Urinary bladder (tissue), 4 donors: ENCODE results near the gene TMEM120B. TPM values are rescaled to one million over a fixed set of nuclear protein-coding genes. Genes with fewer than 3 reads are reported as not detected.
"Not testable (repeated sequence)": the region's sequence is repeated elsewhere in the genome, so short reads cannot be mapped to it uniquely, and the experiment has no call there.

Source experiments
- DNase-seq: peaks from one replicate; pipeline ENCODE4 v3.0.0-alpha.2; 2015; ENCODE audit errors: extremely low spot score
- H3K27ac ChIP-seq: one replicate; pipeline ENCODE4 v1.5.1; 2013; ENCODE audit warnings: low read depth, mild to moderate bottlenecking, moderate library complexity
- H3K36me3 ChIP-seq: one replicate; pipeline ENCODE4 v1.6.1; 2013; ENCODE audit warnings: mild to moderate bottlenecking, moderate library complexity; ENCODE audit not compliant: insufficient read depth
- H3K4me1 ChIP-seq: one replicate; pipeline ENCODE4 v1.6.1; 2013; ENCODE audit warnings: mild to moderate bottlenecking, moderate library complexity; ENCODE audit not compliant: insufficient read depth
- H3K4me3 ChIP-seq: one replicate; pipeline ENCODE4 v1.5.1; 2013; ENCODE audit warnings: low read depth, low read length
- WGBS: extraction: QIAGEN DNeasy Blood & Tissue Kit; methylation state at CpG from one replicate; pipeline ENCODE4 v1.1.7; 2013; 5-methylcytosine and 5-hydroxymethylcytosine counted together
- polyA plus RNA-seq: library from polyadenylated mRNA; stranded (reverse); fragments of 200-250 nt; gene quantifications from one replicate; pipeline ENCODE4 v1.2.3, GENCODE V29; 2013
- total RNA-seq: library from RNA; depleted of rRNA; stranded (reverse); fragments of >200 nt; gene quantifications from one replicate; pipeline ENCODE4 v1.2.3, GENCODE V29; 2014
- donor health status: healthy with polysubstance abuse.
- donor health status: healthy.

TMEM120B gene
- total and polyA plus RNA-seq, 2 donors, result 6.1 to 11.5 TPM

DNA sequence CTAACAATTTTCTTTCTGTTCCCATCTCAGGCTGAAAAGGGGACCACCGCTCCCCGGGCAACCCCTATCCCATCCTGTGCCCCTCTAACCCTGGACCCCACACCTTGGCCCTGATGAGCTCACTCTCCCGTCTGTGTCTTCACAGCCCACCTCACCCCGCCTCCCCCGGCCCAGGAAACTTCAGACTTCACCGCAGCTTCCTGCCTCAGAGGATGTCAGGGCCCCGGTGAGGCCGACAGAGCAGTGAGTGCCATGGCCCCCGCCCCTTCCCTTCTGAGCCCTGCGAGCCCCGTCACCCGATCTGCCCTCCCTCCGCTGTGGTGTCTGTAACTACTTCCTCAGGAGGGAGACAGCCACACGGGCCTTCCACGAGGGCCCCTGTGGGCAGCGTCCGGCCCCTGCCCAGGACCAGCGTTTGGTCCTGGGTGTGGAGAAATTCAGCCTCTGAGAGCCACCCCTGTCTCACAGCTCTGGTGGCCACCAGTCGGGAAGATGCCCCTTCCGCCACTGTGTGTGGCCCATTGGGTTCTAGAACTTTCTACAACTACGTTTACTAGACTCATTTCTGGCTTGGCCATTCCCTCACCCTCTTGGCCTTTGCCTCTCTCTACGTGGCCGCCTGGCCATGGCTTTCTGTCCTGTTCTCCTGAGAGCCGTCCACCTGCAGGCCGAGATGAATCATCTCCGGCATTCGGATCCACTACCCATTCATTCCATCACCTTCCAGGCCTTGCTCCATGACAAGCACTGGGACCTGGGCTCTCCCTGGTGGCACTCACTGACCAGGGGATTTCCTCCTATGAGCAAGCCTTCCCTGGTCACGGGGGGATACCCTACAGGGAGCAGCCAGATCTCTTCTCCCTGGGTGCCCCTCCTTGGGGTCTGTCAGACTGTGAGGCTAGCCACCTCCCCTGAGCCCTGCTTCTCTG lies 77.5 kb downstream of the TMEM120B start:
- Histone ChIP-seq H3K36me3 (no peaks in the 10 kb centered on the region), H3K4me1 (no peaks in the 10 kb centered on the region), H3K4me3 (no peak overlapping the region), H3K27ac (no peak overlapping the region)
- WGBS, result 64% methylated on average over 28 of the region's 28 CpGs
- DNase-seq, result no peak

DNA sequence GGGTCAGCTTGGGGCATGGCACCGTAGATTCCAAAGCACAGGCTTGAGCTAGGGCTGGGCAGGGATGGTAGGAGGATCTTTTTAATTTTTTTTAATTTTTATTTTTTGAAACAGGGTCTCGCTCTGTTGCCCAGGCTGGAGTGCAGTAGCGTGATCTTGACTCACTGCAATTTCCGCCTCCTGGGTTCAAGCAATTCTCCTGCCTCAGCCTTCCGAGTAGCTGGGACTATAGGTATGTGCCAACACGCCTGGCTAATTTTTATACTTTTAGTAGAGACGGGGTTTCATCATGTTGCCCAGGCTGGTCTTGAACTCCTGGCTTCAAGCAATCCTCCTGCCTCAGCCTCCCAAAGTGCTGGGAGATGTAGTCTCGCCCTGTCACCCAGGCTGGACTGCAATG lies 78.2 kb downstream of the TMEM120B start:
- H3K4me3 ChIP-seq, DNase-seq, H3K36me3 ChIP-seq, H3K27ac ChIP-seq, H3K4me1 ChIP-seq: not testable (repeated sequence)
- 94% methylated on average over 8 of the region's 8 CpGs for WGBS

DNA sequence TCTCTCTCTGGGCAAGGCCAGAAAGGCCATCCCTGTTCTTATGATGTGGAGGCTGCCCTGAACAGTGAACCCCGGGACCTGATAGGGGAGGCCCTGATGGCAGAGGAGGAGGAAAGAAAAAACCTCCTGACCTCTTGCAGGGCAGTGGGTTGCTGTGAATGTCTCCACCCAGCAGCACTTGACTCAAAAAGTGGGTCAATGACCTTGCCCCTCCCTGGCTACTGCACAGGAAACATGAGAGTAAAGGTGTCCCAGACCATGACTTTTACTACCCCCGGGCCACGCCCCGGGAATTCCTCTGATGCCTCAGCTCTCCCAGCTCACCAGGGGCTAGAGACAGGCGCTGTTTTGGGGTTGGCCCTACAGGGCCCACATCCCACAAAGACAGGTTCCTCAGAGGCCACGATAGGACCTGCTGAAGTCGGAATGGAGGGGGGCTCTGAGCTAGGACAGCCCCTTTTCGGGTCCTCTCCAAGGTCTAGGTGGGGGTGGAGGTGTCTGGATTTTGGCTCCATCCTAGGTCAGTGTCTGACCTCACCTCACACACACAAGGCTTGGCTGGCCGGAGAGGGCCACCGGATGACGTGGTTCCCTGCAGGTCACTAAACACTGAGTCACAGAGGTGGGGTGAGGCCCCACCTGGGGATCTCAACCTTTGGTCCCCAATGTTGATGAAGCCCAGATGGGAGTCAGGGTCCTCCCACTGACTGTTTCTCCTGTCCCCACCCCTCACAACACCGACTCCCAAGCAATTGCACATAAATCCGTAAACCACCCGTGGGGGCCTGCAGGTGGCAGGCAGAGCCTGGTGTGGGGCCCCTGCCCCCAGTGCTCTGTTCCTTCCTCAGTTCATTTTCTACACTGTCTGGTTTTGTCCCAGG lies 79.4 kb downstream of the TMEM120B start:
- no peak overlapping the region for H3K27ac ChIP-seq
- WGBS, result 83% methylated on average over 14 of the region's 14 CpGs
- H3K4me1 ChIP-seq, result no peaks in the 10 kb centered on the region
- no peak for DNase-seq
- H3K36me3 ChIP-seq, result no peaks in the 10 kb centered on the region
- H3K4me3 ChIP-seq, result peak overlapping the region; percentile 42

DNA sequence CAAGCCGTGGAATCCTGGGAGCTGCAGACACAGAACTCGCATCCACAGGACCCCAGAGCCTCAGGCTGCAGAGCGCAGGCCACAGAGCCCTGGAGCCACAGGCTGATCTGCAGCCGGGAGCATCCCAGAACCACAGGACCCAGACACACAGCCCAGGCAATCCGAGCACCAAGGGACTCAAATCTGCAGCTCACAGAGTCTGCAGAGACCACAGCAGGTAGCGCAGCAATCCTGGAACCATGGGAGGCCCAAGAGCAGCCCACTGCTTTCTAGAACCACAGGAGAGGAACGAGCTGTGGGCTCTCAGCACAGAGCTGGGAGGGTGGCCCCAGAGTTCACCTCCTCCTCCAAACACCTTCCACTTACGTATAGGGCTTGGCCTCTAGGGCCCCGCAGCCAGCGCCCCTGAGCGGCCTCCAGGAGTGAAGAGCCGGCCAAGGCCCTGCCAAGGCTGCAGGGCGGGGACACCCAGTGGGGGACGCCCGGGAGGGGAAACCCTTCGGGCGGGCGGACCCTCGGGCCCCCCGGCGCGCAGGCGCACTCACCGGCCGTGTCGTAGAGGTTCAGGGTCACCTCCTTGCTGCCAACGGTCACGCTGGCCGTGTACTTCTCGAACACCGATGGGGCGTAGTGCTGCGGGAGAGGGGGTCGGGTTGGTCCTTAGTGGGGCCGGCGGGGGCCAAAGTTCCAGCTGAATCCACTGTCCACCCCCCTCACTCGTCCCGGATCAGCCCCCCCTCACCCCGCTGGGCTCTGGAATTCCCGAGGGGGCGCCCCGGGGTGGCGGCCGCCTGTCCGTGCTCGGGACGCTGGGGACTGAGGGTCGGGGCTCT lies 80.3 kb downstream of the TMEM120B start:
- no peak for DNase-seq
- Histone ChIP-seq H3K4me3 (peak overlapping the region; percentile 42), H3K4me1 (peaks cover 1% of the 10 kb centered on the region), H3K36me3 (no peaks in the 10 kb centered on the region), H3K27ac (peak overlapping the region; percentile 58)
- 28% methylated on average over 48 of the region's 48 CpGs for WGBS

DNA sequence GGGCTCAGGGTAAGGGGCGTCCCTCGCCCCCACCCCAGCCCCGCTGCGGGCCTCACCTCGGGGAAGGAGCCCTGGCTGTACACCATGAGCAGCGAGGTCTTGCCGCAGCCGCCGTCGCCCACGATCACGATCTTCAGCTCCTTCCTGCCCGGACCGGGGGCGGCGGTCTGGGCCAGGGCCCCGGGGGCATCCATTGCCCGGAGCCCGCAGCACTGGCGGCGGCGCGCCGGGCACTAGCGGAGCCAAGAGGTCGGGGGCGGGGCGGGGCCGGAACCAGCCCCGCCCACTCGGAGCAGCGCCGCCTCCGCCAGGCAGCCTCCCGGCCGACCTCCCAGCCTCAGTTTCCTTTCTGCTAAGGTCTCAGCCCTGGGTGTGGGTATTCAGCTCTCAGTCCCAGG lies 80.9 kb downstream of the TMEM120B start, which contains the start of gene RHOF:
TSS of gene RHOF (minus strand) at position 249 of the 398 bp plus-strand sequence. CDS start at position 194, 55 bp downstream.
- peaks cover 3% of the 10 kb centered on the region for H3K4me1 ChIP-seq
- H3K36me3 ChIP-seq, result no peaks in the 10 kb centered on the region
- DNase-seq, result no peak
- H3K27ac ChIP-seq, result peak within 1 kb of the TSS; percentile 66
- WGBS, result 2% methylated on average over 36 of the region's 36 CpGs
- peak within 1 kb of the TSS; percentile 42 for H3K4me3 ChIP-seq

DNA sequence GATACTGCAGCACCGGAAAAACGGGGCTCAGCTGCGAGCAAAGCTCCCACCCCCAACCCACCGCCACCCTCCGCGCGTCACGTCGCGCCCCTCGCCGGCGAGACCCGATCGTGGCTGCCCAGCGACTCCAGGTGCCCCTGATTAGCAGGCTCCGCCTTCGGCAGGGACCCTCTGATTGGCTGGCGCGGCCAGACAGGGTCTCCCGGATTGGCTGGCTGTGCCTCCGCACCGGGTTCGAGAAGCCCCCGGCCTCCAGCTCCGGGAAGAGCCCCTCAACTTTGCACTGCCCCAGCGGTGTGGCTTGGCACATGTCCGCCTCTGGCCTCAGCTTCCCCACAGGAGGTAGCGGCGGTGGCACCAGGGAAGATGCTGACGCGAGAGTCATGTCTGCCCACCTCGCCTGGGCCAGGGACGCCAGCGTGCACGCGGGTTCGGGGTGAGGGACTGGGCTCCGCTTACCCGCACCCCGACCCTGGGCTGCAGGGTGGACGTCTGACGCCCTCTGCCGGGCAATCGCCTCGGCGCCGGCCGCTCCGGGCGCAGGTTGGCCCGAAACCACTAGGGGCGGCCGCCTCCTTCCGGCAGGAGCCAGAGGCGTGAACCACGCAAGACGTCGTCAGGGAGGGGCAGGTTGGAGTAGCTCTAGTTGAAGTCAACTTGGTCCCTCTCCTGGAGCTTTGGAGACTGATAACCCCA lies 81.4 kb downstream of the TMEM120B start:
- H3K4me3 ChIP-seq, result peak overlapping the region; percentile 42
- H3K27ac ChIP-seq, result peak overlapping the region; percentile 66
- no peaks in the 10 kb centered on the region for H3K36me3 ChIP-seq
- DNase-seq, result no peak
- under 1% methylated on average over 59 of the region's 59 CpGs for WGBS
- H3K4me1 ChIP-seq, result peaks cover 3% of the 10 kb centered on the region

DNA sequence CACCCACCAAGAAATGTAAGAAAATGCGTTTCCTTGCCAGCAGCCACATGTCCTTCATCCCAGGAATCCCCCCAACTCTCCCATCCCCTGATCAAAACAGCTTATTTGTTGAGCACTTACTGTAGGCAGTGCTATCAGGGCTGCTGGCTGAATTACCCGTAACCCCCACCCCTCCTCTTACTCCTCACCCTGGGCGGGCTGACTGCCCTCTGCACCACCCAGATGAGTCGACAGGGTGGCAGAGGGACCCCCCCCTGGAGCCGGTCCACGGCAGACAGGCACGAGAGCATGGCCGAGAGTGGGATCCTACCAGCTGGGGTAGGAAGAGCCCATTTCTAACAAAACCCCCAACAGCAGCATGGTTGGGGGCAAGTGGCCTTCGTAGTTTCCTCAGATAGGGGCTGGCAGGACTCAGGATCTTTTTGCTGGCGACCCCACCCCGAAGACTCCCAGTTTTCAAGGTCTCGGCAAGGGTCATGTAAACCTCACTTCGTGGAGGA lies 82.0 kb downstream of the TMEM120B start:
- Histone ChIP-seq H3K36me3 (no peaks in the 10 kb centered on the region), H3K27ac (peak overlapping the region; percentile 66), H3K4me1 (peaks cover 3% of the 10 kb centered on the region), H3K4me3 (no peak overlapping the region)
- WGBS, result 2% methylated on average over 13 of the region's 13 CpGs
- DNase-seq, result no peak

DNA sequence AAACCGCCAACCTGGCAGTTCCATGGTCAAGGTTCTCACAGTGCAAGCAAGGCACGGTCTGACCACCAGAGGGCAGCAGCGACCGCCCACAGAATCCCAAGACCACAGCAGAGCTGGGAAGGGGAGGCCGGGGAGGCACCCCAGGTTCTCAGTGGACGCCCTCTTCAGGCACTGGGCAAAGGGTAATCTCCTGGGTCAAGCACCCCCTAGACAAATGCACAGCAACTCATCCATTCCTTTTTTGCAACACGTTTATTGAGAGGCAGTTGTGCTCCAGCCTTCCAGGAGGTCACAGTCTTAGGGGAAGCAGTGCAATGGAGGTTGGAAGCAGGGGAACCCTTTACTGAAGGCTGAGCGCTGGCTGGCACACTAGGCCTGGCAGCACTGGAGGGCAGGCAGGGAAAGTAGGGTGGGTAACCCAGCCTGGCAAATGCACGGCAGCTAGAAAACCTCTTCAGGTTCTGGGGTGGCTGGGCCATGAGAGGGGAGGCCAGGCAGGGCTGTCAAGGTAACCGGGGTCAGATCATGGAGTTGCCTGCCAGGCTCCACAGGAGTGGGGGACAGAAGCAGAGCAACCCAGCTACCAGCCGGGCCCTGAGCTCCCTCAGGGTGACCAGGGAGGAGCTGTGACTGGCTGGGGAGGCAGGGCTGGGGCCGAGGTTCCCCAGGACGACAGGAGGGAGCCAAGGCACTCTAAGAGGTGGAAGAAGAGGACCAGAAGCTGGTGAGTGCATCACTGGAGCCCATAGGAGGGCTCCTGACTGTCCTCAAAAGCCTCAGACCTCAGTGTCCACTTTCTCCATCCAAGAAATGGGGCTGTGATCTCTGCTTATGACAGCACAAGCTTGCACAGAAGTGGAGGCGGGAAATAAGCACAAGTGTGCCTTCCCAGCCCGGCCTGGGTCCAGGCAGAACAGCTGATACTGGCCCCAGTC lies 82.7 kb downstream of the TMEM120B start:
- Histone ChIP-seq H3K4me1 (peaks cover 3% of the 10 kb centered on the region), H3K4me3 (no peak overlapping the region), H3K27ac (peak overlapping the region; percentile 66), H3K36me3 (no peaks in the 10 kb centered on the region)
- 35% methylated on average over 15 of the region's 15 CpGs for WGBS
- no peak for DNase-seq

DNA sequence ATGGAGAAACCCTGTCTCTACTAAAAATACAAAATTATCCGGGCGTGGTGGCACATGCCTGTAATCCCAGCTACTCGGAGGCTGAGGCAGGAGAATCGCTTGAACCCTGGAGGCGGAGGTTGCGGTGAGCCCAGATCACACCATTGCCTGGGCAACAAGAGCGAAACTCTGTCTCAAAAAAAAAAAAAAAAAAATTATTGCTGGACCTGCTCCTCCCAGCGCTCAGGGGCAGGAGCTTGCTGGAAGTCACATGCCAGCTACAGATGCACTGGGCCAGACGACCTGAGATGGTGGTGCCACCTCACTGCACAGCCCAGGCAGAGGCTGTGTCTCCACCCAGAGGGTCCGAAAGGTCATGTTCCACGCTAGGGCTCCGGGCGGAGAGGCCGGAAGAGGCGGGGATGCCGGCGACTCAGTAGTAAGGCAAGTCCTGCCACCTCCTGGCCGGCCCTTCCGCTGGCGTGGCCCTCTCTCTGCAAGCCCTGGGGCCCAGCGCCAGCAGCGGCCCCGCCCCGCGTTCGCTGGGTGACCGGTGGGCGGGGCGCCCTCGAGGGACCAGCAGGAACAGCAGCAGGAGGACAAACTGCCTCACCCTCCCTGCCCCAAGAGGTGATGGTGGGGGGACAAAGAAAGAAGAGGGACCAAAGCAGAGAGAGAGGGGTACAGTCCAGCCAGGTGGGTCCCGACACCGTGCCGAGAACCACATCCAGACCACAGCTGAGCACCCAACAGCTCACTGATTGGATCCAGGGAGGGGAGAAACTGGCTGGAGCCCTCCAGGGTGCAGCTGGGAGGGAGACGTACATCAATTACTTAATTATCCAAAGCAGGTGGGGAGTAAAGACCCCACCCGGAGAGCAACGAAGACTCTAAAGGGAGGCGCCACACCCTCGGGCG lies 84.6 kb downstream of the TMEM120B start:
- Histone ChIP-seq H3K36me3 (no peaks in the 10 kb centered on the region), H3K27ac (peak overlapping the region; percentile 81), H3K4me3 (no peak overlapping the region), H3K4me1 (peaks cover 3% of the 10 kb centered on the region)
- WGBS, result 18% methylated on average over 39 of the region's 39 CpGs
- DNase-seq, result no peak

DNA sequence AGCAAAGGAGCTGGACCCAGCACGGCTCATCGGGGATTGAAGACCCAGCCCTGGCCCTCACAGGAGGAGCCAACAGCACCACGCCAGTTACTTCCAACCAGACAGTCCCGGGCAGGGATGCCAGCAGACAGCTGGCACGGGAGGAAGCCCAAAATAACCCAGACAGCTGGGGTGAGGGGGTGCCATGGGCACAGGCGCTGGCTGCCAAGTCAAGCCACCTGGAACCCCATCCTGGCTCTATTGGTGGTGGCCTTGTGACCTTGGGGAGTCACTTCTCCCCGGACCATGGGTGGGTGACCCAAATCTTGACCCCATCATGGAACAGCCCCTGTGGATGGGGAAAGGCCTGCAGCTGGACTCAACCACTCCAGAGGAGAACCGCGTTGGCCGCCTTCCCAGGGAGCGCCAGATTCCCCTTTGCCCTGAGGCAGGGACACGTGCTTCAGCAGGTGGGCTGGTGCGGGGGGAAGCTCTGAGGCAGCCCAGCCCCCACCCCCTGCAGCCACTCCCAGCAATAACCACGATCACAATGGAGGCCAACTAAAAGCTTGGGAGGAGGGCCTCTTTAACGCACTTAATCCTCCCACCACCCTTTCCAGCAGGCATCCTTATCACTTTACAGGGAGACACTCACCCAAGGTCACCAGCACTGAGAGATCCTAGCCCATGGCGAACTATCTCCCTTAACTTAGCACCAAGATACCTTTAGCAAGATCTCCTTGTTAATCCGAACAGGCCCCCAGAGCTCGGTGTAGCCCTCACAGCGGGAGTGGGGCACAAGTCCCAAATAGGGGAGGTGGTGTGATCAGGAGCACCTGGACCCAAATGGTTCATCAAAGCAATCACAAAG lies 85.6 kb downstream of the TMEM120B start:
- Histone ChIP-seq H3K4me3 (no peak overlapping the region), H3K36me3 (no peaks in the 10 kb centered on the region), H3K27ac (peak overlapping the region; percentile 81), H3K4me1 (peaks cover 3% of the 10 kb centered on the region)
- WGBS, result 22% methylated on average over 19 of the region's 19 CpGs
- no peak for DNase-seq
